COLO668 (cell line): ENCODE results near the gene TPPP2.
A peak's percentile ranks its signal among the peaks of the same experiment; 100 is the strongest.

Source experiments
- DNase-seq: peaks from one replicate; lab custom pipeline; 2025; ENCODE audit not compliant: unreplicated experiment; lab: John Stamatoyannopoulos, UW

TPPP2 gene

GRCh38 chr14:21056520-21057163 is 26.6 kb downstream of the TPPP2 start:
- DNase-seq, result no peak

GRCh38 chr14:21057803-21058675 is 28.0 kb downstream of the TPPP2 start, which contains the start of gene RNASE8:
RNASE8 (plus strand) TSS chr14:21057822; CDS start chr14:21057893, 71 bp downstream.
- DNase-seq, result no peak

DNA sequence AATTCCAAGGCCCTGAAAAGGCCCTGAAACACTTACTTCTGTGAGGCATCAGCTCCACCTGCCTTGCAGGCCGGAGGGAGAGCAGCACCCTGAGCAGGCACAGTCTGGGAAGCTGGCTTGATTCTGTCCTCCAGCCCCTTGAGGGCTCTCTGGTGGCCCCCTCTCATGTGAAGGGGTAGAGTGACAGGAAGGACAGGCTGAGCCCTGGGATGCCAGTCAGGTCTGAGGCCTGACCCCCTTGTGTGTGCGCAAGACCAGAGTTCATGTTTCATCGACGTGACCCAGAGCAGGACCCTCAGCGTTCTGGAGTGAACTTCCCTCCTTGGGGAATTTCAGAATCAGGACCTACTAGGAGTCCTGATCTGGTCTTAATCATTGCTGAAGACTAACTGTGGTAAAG is 28.9 kb downstream of the TPPP2 start:
- DNase-seq, result no peak

- no peak for DNase-seq
Observed at GRCh38 chr14:21059842-21060613, 30.0 kb downstream of the TPPP2 start.

- DNase-seq, result no peak
Observed at GRCh38 chr14:21060614-21061346, 30.8 kb downstream of the TPPP2 start.

DNA sequence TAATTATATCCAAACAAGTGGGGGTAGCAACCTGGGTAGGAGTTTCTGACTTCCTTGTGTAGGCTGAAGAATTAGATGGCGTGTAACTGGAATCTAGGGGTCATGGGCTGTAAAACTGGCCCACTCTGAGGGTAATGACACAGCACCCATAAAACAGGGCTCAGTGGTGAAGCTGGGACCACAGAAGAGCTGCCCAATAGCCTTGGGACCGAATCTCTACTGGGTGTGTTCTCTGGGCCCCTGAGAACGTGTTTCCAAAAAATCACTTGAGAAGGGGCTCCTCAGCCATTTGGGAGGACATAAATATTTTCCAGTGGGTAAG is 31.3 kb downstream of the TPPP2 start:
- no peak for DNase-seq

DNA sequence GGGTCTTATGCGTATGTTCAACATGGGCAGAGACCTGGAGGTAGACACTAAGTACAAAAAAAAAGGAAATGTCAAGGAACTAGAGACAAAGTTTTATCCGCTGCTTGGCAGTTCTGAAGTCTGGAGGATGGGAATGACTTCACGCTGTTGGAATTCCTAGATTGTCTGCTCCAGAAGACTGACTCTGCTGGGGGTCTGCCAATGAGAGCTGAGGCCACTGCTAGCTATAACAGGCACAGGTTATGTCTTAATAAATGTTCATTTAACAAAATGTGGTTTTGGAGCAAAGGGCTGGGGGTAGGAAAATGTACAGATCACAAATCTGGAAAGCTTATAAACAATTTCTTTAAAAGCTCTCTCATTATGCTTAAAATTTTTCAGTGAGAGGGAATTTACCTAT is 33.5 kb downstream of the TPPP2 start:
- no peak for DNase-seq

- no peak for DNase-seq
Observed at GRCh38 chr14:21066882-21067502, 37.0 kb downstream of the TPPP2 start.

DNA sequence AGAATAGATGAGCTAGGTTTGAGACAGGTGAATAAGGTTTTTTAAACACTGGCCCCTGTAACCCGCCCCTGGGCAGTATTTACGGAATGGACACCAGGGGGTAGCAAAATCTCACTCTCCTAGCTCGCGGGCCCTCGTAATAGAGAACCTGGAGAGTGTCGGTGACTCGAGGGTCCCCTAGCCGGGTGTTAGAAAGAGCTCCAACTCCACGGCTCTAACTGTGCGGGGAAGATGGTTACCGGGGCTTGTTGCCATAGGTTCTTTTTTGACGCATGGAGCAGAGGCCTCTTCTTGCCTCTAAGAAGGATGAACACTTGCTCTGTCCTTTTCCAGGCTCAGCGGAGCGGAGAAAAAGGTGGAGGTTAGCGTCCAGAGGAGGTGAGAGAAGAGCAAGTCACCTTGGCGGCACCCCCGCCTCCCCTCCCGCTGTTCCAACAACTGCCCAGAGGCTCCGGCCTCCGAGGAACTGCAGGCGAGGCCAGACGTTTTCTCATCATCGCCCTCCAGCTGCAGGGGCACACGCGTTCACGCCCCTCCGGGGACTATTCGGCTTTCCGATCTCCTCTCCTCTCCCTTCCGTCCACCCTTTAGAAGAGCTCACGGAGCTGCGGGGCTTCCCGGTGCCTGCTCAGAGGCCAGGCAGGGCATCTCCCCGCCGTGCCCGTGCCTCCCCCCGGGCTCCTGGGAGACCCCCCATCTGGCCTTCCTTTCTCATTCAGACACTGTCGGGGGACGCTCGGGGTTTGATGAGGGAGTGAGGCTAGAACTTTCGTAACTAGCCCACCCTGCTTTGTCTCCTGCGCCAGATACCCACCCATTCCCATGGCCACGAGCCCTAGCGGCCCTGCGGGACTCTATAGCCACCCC is 38.7 kb downstream of the TPPP2 start:
- DNase-seq, result peak; percentile 69

- DNase-seq, result peak; percentile 28
Observed at GRCh38 chr14:21069388-21070082, 39.5 kb downstream of the TPPP2 start.

- DNase-seq, result peak; percentile 75
Observed at GRCh38 chr14:21070083-21070609, 40.1 kb downstream of the TPPP2 start, which contains the start of gene ARHGEF40. ARHGEF40 (plus strand) TSS chr14:21070304; CDS start chr14:21070397, 93 bp downstream.

GRCh38 chr14:21070610-21071224 is 40.7 kb downstream of the TPPP2 start:
- DNase-seq, result peak; percentile 45

DNA sequence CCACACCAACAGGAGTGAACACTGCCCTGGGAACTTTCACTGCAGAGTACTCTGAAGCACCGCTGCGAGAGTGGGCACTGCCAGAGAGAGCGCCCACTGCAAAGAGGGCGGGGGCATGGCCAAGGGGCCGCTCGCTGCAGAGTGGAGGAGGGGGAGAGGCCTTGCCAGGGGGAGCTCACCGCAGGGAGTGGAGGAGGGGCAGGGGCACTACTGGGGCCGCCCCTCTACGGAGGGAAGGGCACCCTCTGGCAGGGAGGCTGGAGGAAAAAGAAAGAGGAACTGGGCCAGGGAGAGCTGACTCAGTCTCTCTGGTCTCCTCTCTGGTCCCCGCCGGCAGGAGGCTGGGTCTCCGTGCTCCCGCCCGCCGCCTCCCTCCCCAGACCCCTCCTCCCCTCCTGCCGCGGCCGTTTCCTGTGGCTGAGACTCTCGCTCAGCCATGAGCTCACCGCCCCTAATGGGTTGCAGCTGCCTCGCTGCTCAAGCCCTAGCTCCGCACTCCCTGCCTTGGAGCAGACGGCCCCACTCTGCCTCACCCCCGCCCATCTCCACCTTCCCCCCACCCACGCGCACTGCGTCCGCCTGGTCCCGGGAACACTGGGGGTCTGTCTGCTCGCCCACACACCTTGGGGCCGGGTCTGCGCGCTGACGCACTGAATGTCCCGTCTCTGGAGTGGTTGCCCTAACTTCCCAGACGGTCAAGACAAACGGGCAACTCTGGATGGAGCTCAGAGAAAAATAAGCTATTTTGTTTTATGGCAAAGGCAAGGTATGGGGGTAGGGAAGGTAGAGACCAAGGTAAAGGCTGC is 41.4 kb downstream of the TPPP2 start:
- peak; percentile 88 for DNase-seq

DNA sequence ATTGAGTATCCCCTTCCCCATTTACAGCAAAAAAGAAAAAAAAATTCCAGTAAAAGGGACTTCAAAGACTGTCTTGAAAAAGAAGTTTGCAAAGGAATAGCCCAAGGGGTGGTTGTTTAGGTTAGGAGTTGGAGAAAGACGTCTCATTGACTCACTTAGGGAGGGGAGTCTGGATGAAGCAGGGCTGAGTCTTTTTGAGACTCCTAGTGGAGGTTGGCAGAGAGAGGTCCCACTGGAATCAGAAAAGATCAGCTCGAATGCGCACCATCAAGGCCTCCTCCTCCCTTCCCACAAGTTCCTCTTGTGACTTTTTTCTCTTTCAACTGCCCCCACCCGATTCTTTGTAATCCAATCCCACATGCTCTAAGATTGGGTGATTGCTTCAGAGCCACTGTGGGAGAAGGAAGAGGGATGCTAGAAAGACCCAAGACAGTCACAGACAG is 42.0 kb downstream of the TPPP2 start:
- DNase-seq, result no peak

DNA sequence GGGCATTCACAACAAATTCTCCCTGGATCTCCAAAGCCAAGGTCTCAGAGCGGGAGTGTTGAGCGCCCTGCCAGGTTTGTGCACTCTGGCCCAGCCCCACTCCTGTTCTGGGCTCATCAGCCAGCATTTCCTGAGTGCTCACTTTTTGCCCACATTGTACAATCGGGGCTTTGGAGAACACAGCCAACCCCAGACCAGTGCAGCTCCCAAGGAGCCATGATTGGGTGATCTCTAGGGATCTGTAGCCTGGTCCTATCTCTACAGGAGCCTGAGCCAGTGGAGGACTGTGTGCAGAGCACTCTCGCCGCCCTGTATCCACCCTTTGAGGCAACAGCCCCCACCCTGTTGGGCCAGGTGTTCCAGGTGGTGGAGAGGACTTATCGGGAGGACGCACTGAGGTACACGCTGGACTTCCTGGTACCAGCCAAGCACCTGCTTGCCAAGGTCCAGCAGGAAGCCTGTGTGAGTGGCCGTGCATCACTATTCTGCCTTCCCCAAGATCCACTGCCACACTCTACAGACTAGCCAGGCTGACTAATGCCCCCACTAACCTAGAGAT is 42.8 kb downstream of the TPPP2 start:
- DNase-seq, result peak; percentile 37

- no peak for DNase-seq
Observed at GRCh38 chr14:21073921-21074320, 43.9 kb downstream of the TPPP2 start.
